Measurements from ENCODE around the gene ENHO. TPM values are rescaled to one million over a fixed set of nuclear protein-coding genes. Genes with fewer than 3 reads are reported as not detected.
A peak's percentile ranks its signal among the peaks of the same experiment; 100 is the strongest.

Gene ENHO
- total RNA-seq, 2 donors from 2014 or later: 0.89 to 2.3 TPM

DNA sequence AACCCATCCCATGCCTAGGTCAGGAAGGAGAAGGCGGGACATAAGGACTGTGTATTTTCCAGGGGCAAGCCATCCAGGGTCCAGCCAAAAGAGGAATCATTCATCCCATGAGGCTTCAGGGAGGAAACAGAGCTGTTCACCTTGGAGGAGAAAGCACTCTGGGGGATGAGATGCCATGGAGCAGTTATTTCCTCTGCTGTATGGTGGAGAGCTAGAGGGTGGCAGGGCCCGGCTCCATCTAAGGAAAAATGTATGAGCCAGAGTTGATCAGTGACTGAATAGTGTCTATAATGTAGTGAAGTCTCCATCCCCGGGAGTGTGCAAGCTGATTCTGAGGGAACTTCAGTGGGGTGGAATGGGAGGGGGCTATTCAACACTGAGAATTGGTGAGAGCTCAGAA lies 8.0 kb downstream of the ENHO start:
- ATAC-seq (no peak), DNase-seq (no peak)
- intact Hi-C loops (cut with DNase I, micrococcal nuclease): no loop called here

DNA sequence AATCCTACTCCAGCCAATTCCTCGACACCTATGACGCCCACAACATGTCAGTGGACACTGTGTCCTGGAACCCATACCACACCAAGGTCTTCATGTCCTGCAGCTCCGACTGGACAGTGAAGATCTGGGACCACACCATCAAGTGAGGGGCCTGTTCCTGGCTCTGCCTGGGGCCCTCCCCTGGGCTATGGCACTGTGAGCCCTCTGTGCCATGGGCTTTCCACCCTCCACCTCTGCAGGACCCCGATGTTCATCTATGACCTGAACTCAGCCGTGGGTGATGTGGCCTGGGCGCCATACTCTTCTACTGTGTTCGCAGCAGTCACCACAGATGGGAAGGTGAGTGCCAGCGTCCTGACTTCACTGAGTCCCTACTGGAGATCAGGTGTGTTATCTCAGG lies 8.4 kb downstream of the ENHO start:
- ATAC-seq (no peak), DNase-seq (no peak)
- intact Hi-C loops (cut with DNase I, micrococcal nuclease): no loop called here

DNA sequence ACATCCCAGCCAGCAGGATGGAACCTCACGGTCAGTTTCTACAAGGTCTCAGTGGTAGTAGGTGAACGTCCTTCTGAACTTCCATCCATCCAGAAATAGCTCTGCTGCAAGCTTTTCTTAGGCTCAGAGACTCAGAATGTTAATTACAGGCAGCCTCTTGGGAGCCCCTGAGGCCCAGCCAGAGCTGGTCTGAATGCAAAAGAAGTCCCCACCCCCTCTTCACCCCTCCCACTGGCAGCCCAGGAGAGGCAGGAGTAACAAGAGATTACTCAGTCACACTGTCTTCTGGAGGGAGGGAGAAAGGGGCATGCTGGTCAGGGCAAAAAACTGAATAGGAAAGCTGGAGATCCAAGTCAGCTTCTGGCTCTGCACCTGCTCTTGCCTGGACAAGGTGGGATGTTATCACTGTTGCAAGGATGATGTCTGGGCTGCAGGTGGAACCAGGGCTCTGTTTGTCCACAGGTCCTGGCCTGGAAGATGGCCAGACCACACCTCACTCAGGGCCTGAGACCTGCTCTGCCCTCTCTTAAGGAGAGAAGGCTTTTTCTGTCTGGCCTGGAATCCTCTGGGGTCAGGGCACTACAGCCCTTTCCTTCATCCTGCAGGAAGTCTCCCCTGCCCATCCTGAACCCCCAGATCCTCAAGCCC lies 9.1 kb downstream of the ENHO start:
- no peak for DNase-seq
- ATAC-seq: no peak
- intact Hi-C loops (cut with DNase I, micrococcal nuclease): no loop called here

DNA sequence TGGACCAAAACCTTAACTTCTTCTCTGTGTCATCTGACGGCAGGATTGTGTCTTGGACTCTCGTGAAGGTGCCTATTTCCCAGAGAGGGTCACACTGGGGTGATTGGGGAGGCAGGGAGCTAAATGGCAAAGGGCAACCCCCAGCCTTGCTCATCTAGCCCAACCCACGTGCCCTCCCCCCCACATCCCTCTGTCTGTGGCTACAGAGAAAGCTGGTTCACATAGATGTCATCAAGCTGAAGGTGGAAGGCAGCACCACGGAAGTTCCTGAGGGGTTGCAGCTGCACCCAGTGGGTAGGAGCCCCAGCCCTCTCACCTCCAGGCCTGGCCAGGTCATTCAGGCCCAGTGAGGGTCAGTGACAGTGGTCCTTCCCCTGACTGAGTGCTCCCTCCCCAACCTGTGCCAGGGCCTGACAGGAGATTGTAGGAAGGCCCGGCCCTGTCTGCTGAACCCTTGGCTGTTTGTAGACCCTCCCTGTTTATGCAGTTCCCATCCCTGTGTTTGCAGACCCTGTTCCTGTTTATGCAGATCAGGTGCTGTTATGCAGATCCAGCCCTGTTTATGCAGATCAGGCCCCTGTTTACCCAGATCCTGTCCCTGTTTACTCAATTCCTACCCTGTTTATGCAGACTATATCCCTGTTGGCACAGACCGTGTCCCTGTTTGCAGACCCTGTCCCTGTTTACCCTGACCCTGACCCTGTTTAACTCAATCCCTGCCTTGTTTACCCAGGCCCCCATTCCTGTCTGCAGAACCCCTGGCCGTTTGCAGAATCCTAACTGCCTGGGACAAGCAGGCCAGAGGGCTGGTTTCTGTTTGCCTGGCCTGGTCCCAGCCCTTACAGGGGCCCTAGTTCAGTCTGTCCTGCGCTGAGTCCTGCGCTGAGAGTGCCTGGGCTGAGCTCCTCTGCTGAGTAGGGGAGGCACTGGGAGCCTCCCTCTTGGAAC lies 10.4 kb downstream of the ENHO start:
- no peak for ATAC-seq
- intact Hi-C loops (cut with DNase I, micrococcal nuclease): no loop called here
- DNase-seq: no peak

DNA sequence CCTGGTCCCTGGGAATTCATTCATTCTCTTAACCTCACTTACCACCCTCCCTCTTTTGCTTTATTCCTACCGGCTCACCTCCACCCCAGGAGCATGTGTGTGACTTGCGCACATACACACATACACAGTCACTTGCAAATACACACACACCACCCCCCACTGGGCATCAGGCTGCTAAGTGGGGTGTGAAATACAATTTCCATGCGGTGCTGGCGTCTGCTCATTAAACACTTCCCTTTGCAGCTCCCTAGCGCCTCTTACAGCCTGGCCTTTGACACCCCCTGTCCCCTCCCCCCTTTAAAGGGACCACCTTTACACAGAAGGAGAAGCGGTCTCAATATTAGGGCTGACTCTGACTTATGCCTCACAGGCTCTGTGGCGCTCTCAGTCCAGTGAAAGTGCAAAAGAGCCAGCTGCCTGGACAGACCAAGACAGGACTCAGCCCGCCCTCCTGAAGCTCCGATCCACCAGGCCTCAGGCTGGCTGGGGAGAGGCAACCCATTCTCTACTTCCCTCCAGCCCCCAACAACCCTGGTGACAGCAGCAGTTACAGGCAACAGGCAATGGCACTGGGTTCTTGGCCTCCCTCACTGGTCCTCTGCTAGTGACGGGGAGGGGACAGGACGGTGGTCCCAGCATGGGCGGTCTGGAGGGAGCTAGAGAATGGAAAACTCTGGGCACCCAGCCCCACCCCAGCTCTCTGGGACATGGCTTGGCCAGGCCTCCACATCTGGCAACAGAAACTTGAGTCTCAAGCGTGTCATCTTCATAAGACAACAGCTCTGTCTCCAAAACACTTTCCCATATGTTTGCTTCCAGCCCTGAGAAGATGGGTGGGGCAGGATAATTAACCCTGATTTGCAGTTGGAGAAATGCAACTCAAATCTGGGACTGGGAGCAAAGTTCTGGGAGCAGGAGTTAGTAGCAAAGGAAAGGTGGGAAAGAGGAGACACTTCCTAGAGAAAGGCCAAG lies 12.0 kb downstream of the ENHO start:
- no peak for DNase-seq
- intact Hi-C loops (cut with DNase I, micrococcal nuclease): no loop called here
- peak; percentile 60 for ATAC-seq

DNA sequence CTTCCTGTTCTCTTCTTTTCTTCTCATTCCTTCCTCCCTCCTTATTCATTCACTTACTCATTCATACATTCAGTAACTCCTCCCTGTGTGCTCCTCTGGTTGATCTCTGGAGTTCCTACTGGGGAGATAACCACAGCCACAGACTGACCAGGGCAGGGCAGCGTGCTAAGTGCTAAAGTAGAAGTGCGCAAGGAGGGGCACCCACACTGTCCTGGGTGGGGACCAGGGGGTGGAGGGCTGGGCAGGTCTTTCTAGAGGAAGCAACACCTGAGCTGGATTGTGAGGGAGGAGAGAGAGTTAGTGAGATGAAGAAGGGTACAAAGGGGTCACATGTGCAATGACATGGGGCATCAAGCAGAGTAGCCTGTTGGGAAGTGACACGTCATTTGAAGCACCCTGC lies 13.8 kb downstream of the ENHO start:
- intact Hi-C loops (cut with DNase I, micrococcal nuclease): loop anchor here (10.0 kb wide), 2 partner anchors 74 to 104 kb away; no protein-coding TSS in a partner anchor
- DNase-seq (no peak), ATAC-seq (no peak)

DNA sequence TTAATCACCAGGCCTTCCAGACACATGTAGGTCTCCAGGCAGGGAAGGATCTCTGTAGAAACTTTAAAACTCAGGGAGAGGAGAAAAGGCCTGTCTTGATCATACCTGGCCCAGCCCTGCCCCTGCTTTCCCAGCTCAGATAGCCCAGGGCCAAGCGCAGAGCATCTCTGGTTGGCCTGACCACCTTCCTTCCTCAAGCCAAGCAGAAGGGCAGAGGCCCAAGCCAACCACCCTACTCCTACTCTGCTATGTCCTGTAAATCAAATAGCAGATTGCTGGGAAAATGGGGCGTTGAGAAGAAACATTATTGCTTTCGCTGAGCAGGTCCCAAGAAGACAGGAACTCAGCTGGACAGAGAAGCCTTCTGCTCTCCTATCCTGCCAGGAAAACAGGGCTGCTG lies 14.3 kb downstream of the ENHO start:
- no peak for DNase-seq
- no peak for ATAC-seq
- intact Hi-C loops (cut with DNase I, micrococcal nuclease): loop anchor here (10.0 kb wide), 2 partner anchors 74 to 104 kb away; no protein-coding TSS in a partner anchor

DNA sequence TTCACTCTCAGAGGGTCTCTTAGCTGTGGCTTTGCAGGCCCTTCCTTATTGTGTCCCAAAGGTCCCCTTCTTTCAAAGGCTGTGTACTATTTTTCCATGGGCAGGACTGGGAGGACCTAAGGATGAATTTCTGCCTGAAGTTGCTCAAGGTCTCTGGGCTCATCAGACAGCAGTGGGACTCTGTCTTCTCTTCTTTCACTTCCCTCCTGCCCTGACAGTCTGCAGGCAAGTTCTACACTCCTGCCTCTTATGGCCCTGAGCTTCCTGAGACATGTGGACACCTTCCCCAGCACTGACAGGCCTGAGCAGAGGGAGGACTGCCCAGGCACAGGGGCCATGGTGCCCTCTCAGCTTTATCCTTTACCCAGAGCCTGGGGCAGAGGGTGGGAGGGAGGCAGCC lies 14.8 kb downstream of the ENHO start:
- DNase-seq (no peak), ATAC-seq (no peak)
- intact Hi-C loops (cut with DNase I, micrococcal nuclease): loop anchor here (10.0 kb wide), 2 partner anchors 73 to 103 kb away; no protein-coding TSS in a partner anchor

DNA sequence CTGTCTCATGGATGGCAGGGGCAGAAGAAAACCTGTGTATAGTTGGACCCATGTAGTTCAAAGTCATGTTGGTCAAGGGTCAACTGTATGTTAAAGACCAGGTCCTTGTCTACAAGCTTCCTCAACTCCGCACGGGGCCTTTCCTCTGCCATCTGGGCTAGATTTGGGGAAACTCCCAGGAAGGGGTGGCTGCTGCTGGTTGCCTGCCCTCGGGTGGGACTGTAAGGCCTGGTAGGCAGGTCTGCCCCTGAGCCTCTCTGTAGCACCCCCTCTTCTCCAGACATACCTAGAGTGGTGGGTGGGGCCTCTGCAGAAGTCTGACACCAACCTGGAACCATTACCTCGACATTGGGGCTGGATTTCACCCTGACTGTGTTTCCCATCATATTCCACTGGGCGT lies 15.2 kb downstream of the ENHO start:
- ATAC-seq (no peak), DNase-seq (no peak)
- intact Hi-C loops (cut with DNase I, micrococcal nuclease): loop anchor here (10.0 kb wide), 2 partner anchors 73 to 103 kb away; no protein-coding TSS in a partner anchor

DNA sequence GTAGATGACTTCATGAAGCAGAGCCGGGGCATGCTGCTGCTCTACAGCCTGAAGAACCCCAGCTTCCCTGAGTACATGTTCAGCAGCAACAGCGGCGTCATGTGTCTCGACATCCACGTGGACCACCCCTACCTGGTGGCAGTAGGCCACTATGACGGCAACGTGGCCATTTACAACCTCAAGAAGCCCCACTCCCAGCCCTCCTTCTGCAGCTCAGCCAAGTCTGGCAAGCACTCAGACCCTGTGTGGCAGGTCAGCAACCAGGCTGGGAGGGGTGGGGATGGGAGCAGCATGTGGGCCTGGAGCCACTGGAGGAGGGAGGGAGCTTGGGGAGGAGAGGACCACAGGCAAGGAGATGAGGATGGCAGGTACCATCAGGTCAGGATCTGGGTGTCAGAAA lies 16.2 kb downstream of the ENHO start:
- no peak for ATAC-seq
- DNase-seq: no peak
- intact Hi-C loops (cut with DNase I, micrococcal nuclease): loop anchor here (10.0 kb wide), 2 partner anchors 72 to 102 kb away; no protein-coding TSS in a partner anchor

DNA sequence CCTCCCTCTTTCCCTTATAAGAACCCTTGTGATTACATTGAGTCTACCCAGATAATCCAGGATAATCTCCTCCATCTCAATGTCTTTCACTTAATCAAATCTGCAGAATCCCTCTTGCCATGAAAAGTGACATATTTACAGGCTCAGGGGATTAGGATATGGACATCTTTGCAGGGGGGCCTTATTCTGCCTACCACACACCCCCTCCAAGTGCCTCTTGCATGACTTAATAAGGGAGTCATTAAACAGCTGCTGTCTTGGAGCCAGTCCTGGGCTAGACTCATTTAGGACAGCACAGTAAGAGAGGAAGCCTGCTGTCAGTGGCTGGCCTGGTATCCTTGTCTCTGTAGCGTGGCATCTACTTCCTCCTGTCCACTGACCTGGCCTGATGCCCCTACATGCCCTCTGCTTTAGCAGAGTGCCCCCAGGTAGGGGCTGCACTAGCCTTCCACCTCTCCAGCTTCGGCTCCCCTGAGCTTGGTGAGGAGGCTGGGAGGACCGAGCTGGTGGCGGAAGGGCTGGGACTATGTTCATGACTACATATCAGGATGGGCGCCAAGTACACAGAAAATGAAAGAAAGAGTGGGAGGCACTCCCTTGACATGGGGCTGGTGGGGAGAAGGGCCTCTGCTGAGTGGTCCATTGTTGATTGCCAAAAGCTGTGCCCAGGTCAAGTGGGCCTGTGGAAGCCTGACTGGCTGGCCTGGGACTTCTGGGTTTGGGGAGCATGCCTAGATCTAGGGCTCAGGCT lies 17.2 kb downstream of the ENHO start:
- no peak for ATAC-seq
- no peak for DNase-seq
- intact Hi-C loops (cut with DNase I, micrococcal nuclease): loop anchor here (10.0 kb wide), 2 partner anchors 71 to 101 kb away; no protein-coding TSS in a partner anchor

DNA sequence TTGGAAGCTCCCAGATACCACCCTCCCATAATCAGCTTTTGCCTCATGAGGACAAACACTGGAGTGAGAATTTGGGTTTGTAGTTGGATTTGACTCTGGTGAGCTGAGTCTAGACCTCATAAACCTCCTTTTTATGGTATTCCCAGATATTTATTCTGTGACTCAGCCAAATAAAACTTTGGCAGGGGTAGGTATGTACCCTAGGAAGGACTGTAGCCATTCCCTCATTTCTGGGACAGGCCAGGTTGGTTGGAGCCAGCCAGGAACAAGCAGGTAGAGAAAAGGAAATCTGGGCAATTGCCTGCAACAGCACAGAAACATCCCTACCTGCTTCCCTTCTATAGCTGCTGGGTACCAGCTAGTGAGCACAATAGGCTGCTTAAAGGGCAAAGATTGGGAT lies 19.4 kb downstream of the ENHO start:
- ATAC-seq (no peak), DNase-seq (no peak)
- intact Hi-C loops (cut with DNase I, micrococcal nuclease): loop anchor here (10.0 kb wide), 2 partner anchors 69 to 99 kb away; no protein-coding TSS in a partner anchor

DNA sequence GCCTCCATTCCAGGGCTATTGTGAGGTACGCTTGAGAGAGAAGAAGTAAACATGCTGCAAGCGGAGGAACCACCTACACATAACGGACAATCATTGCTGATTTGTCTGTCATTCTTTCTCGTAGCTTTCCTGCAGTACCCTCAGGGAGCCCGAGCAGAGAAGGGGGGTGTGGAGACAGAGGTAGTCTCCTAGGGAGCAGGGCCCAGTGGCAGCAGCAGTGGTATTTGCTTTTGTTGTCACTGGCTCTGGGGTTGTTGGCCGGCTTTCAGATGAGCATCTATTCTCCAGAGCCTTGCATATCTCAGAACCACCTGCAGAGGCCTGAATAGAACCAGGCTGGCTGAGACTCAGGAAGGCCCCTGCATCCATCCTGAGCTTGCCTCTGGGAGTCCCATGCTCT lies 19.9 kb downstream of the ENHO start:
- intact Hi-C loops (cut with DNase I, micrococcal nuclease): loop anchor here (10.0 kb wide), 2 partner anchors 68 to 98 kb away; no protein-coding TSS in a partner anchor
- DNase-seq (no peak), ATAC-seq (no peak)

DNA sequence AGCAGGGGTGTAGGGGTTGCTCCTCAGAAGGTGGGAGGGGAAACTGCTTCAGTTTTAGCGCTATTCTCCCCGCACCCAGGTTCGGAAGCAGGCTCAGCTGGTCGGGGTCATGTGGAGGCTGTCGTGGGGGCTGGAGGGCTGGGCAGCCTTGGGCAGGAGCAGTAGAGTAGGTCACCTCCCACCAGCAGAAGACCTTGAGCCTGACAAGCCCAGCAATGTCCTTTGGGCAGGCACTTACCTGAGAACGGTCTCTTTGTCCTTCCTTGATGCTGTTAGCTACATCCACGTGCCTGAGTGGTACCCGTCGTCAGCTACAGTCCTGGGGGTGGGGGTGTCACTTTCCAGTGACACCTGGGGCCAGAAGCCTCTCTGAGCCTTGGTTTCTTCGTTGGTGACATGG lies 20.3 kb downstream of the ENHO start:
- ATAC-seq (no peak), DNase-seq (no peak)
- intact Hi-C loops (cut with DNase I, micrococcal nuclease): loop anchor here (10.0 kb wide), 2 partner anchors 68 to 98 kb away; no protein-coding TSS in a partner anchor

DNA sequence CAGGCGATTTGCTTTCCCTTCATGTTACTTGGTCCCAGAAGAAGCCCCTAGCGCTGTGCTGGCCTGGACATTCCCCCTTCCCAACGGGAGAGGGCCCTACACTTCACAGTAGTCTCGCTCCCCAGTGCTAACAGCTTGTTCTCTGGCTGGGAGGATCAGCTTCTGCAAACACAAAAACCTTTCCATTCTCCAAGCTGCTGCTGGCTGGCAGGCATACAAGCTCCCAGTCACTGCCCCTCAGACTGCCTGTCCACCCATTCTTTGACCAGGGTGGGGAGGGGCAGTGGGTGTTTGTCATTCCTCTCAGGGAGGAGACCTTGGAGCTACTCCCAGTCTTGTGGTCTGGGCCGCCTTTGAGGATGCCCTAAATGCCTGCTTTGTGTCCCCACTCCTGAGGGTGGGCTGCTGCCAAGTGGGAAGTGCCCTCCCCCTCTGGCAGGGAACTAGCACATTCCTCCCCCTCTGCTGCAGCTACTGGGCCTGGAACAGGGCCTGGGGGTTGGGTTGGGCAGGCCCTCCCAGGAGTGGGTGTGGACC lies 20.8 kb downstream of the ENHO start:
- DNase-seq (peak in 1 of 2 donors; percentile 41), ATAC-seq (peak; percentile 14)
- intact Hi-C loops (cut with DNase I, micrococcal nuclease): loop anchor here (2.0 to 10.0 kb wide), 3 partner anchors 65 to 97 kb away; no protein-coding TSS in a partner anchor

DNA sequence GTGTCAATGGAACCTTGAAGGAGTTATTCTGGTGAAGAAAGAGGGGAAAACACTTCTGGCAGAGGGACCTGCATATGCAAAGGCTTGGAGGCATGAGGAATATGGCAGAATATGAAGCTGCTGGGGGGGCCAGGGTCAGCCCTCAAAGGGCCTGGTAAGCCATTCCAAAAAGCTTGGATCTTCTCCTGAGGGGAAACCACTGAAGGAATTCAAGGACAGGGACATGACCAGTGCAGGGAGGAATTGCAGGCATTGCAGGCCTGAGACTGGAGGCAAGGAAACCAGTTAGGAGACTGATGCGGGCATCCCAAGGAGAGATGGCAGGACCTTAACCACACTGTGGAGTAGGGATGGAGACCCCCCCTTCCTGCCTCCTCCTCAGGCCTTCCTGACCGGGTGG lies 21.4 kb downstream of the ENHO start:
- no peak for ATAC-seq
- intact Hi-C loops (cut with DNase I, micrococcal nuclease): loop anchor here (2.0 to 10.0 kb wide), 3 partner anchors 65 to 97 kb away; no protein-coding TSS in a partner anchor
- no peak for DNase-seq

DNA sequence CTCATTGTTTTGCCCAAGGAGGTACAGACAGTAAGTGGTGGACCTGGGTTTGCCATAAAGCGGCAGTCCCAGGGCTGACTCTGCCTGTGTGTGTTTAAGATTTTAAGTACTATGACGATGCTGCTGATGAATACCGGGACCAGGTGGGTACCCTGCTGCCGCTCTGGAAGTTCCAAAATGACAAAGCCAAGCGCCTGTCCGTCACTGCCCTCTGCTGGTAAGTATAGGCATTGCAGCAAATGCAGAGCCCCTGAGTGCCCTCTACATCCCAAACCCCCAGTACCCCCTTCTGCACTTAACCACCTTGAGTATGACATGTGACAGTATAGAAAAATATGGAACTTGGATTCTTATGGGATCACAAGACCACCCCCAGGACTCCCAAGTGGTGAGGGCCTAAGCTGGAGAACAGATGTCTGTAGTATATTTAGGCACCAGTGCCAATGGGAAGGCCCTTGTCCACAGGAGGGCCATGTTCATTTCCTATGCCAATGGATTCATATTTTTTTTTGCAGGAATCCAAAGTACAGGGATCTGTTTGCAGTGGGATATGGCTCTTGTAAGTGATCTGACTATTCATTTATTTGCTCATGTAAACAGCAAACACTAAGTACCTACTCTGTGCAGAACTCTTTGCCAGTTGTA lies 22.0 kb downstream of the ENHO start:
- DNase-seq: peak in 1 of 2 donors; percentile 50
- peak; percentile 46 for ATAC-seq
- intact Hi-C loops (cut with DNase I, micrococcal nuclease): loop anchor here (2.0 to 10.0 kb wide), 3 partner anchors 64 to 96 kb away; no protein-coding TSS in a partner anchor
